ENCODE results near the gene USP22. TPM values are rescaled to one million over a fixed set of nuclear protein-coding genes. Genes with fewer than 3 reads are reported as not detected.

Gene USP22
- polyA plus RNA-seq, 3 donors: 20.4 to 69.9 (median 27.3) TPM

GRCh38 chr17:20975566-20975965, 67.2 kb downstream of the USP22 start:
- Histone ChIP-seq H3K9me3 (replicated peaks in 1 of 2; ENCODE audit: control insufficient read depth in 1 of 2, insufficient read depth in 1 of 2, low read length in 2 of 2) (no peaks in the 10 kb centered on the region), H3K27ac (ENCODE audit: low read depth in 1 of 2, low read length in 2 of 2) (no peak overlapping the region), H4K20me1 (ENCODE audit: insufficient read depth, low read length) (no peaks in the 10 kb centered on the region), H3K79me2 (ENCODE audit: insufficient read depth, low read length) (no peaks in the 10 kb centered on the region), H3K27me3 (ENCODE audit: control insufficient read depth in 2 of 2, insufficient read depth in 2 of 2, low read length in 2 of 2) (no peaks in the 10 kb centered on the region), H3K4me3 (replicated peaks in 1 of 3; ENCODE audit: low read depth in 2 of 3, low read length in 3 of 3) (no peak overlapping the region), H3K4me2 (replicated peaks; ENCODE audit: extremely low read depth, low read length, poor library complexity, severe bottlenecking) (no peak overlapping the region), H3K4me1 (ENCODE audit: control insufficient read depth in 1 of 2, insufficient read depth in 2 of 2, low read length in 2 of 2) (no peaks in the 10 kb centered on the region), H3K36me3 (replicated peaks in 1 of 2; ENCODE audit: control insufficient read depth in 1 of 2, insufficient read depth in 2 of 2, low read length in 2 of 2) (no peaks in the 10 kb centered on the region), H3K9ac (ENCODE audit: insufficient read depth, low read length, poor library complexity, severe bottlenecking) (no peak overlapping the region), H2AFZ (ENCODE audit: insufficient read depth, low read depth, low read length, poor library complexity, severe bottlenecking) (no peak overlapping the region)
- Mint-ChIP-seq H3K4me3 (no peak overlapping the region), H3K27me3 (ENCODE audit: low read depth in 3 of 3) (peaks cover 0 to 11% (median 11%) of the 10 kb centered on the region in 3 donors), H3K9me3 (no peaks in the 10 kb centered on the region), H3K27ac (no peak overlapping the region), H3K4me1 (peaks cover 11% of the 10 kb centered on the region), H3K36me3 (no peaks in the 10 kb centered on the region)
- WGBS (ENCODE audit: insufficient coverage): no CpG with 5 or more reads among the region's 1 CpG
- no peak for TF ChIP-seq CTCF (IDR thresholded peaks at IDR 0.05)
- intact Hi-C loops (cut with micrococcal nuclease): no loop called here
- no peak for DNase-seq

GRCh38 chr17:20970329-20970728, 72.5 kb downstream of the USP22 start:
- no peak overlapping the region for H3K4me3 ChIP-seq (replicated peaks in 1 of 3; ENCODE audit: low read depth in 2 of 3, low read length in 3 of 3)

More at GRCh38 chr17:20970329-20970728, 72.5 kb downstream of the USP22 start:
- H3K27ac ChIP-seq (ENCODE audit: low read depth in 1 of 2, low read length in 2 of 2): no peak overlapping the region
- no peak overlapping the region for H3K27ac Mint-ChIP-seq
- intact Hi-C loops (cut with micrococcal nuclease): no loop called here
- H3K4me2 ChIP-seq (replicated peaks; ENCODE audit: extremely low read depth, low read length, poor library complexity, severe bottlenecking): no peak overlapping the region
- H3K36me3 ChIP-seq (replicated peaks in 1 of 2; ENCODE audit: control insufficient read depth in 1 of 2, insufficient read depth in 2 of 2, low read length in 2 of 2): no peaks in the 10 kb centered on the region
- no peak for TF ChIP-seq CTCF (IDR thresholded peaks at IDR 0.05)
- H4K20me1 ChIP-seq (ENCODE audit: insufficient read depth, low read length): no peaks in the 10 kb centered on the region
- H2AFZ ChIP-seq (ENCODE audit: insufficient read depth, low read depth, low read length, poor library complexity, severe bottlenecking): no peak overlapping the region
- H3K4me1 ChIP-seq (ENCODE audit: control insufficient read depth in 1 of 2, insufficient read depth in 2 of 2, low read length in 2 of 2): no peaks in the 10 kb centered on the region
- WGBS (ENCODE audit: insufficient coverage): 85% methylated on average over 4 of the region's 4 CpGs
- no peaks in the 10 kb centered on the region for H3K4me1 Mint-ChIP-seq
- no peak overlapping the region for H3K9ac ChIP-seq (ENCODE audit: insufficient read depth, low read length, poor library complexity, severe bottlenecking)
- H3K9me3 ChIP-seq (replicated peaks in 1 of 2; ENCODE audit: control insufficient read depth in 1 of 2, insufficient read depth in 1 of 2, low read length in 2 of 2): no peaks in the 10 kb centered on the region
- H3K4me3 Mint-ChIP-seq: no peak overlapping the region
- no peaks in the 10 kb centered on the region for H3K36me3 Mint-ChIP-seq
- no peaks in the 10 kb centered on the region for H3K79me2 ChIP-seq (ENCODE audit: insufficient read depth, low read length)
- no peak for DNase-seq
- H3K27me3 ChIP-seq (ENCODE audit: control insufficient read depth in 2 of 2, insufficient read depth in 2 of 2, low read length in 2 of 2): no peaks in the 10 kb centered on the region
- H3K27me3 Mint-ChIP-seq (ENCODE audit: low read depth in 3 of 3): peaks cover 3 to 6% (median 3%) of the 10 kb centered on the region in 3 donors
- no peaks in the 10 kb centered on the region for H3K9me3 Mint-ChIP-seq

All from CD14-positive monocyte (primary cell).